Ishikawa (cell line): Measurements from ENCODE around the gene PARN.

Experiments
- CEBPB ChIP-seq: IDR thresholded peaks from 2 replicates; pipeline ENCODE4 v1.6.1; 2012
- TAF1 ChIP-seq: IDR thresholded peaks from 2 replicates; pipeline ENCODE4 v1.6.1; 2012; ENCODE audit warnings: low read depth, mild to moderate bottlenecking

GRCh38 chr16:14524979-14525378, 105.1 kb downstream of the PARN start:
- no peak for TF ChIP-seq CEBPB
- TF ChIP-seq TAF1: no peak
